WTC11 (cell line): ENCODE data around the gene NINJ2. TPM values are rescaled to one million over a fixed set of nuclear protein-coding genes. Genes with fewer than 3 reads are reported as not detected.

Source experiments
- ATAC-seq: fragments of 200-7000 bp; cut with Tn5 transposase; 2 replicates; pipeline ENCODE4 v1.10.0; 2021; ENCODE audit warnings: mild to moderate bottlenecking, moderate library complexity
- CTCF ChIA-PET: fragments of 300-600 bp; sonication (Branson Sonifier 250); formaldehyde crosslinking; loops from one replicate; lab custom pipeline; 2021; ENCODE audit warnings: antibody characterized with exemption; lab: Charles Lee
- POLR2A ChIA-PET: fragments of 350-600 bp; sonication (Branson Sonifier 250); formaldehyde crosslinking; loops from one replicate; lab custom pipeline; 2021; ENCODE audit warnings: antibody characterized with exemption; lab: Charles Lee
- DNase-seq: peaks from one replicate; pipeline ENCODE4 v3.0.0; 2021; ENCODE audit warnings: low spot score
- H3K27ac Mint-ChIP-seq: 2 replicates; pipeline ENCODE4 v1.8.0; 2021; ENCODE audit warnings: mixed read lengths
- H3K27me3 Mint-ChIP-seq: 2 replicates; pipeline ENCODE4 v1.8.0; 2021; ENCODE audit warnings: low read depth, mild to moderate bottlenecking, moderate library complexity, mixed read lengths
- H3K36me3 Mint-ChIP-seq: 2 replicates; pipeline ENCODE4 v1.8.0; 2021; ENCODE audit warnings: mixed read lengths
- H3K4me1 Mint-ChIP-seq: 2 replicates; pipeline ENCODE4 v1.8.0; 2022; ENCODE audit warnings: mixed read lengths
- H3K4me3 Mint-ChIP-seq: 2 replicates; pipeline ENCODE4 v1.8.0; 2021; ENCODE audit warnings: mild to moderate bottlenecking, moderate library complexity, mixed read lengths
- H3K9me3 Mint-ChIP-seq: 2 replicates; pipeline ENCODE4 v1.8.0; 2021; ENCODE audit warnings: mixed read lengths
- ATF1 ChIP-seq: sonication (generic); formaldehyde crosslinking; IDR thresholded peaks from 2 replicates; pipeline ENCODE4 v1.8.1; 2023; ENCODE audit warnings: mild to moderate bottlenecking, moderate library complexity, missing genetic modification reagents
- CTCF ChIP-seq: fragments of 200-600 bp; IDR thresholded peaks from 2 replicates; pipeline ENCODE4 v1.8.0; 2022; ENCODE audit warnings: antibody characterized with exemption
- E2F1 ChIP-seq: sonication (generic); formaldehyde crosslinking; IDR thresholded peaks from 2 replicates; pipeline ENCODE4 v1.8.0; 2022; ENCODE audit warnings: mild to moderate bottlenecking, missing genetic modification reagents
- ELF4 ChIP-seq: sonication (generic); formaldehyde crosslinking; IDR thresholded peaks from 2 replicates; pipeline ENCODE4 v1.8.1; 2022; ENCODE audit warnings: low read depth, mild to moderate bottlenecking, moderate library complexity, missing genetic modification reagents
- ERG ChIP-seq: fragments of 250-450 bp; sonication (Bioruptor Pico); IDR thresholded peaks from 2 replicates; pipeline ENCODE4 v1.8.0; 2021; ENCODE audit warnings: mild to moderate bottlenecking
- FOXJ3 ChIP-seq: sonication (generic); formaldehyde crosslinking; IDR thresholded peaks from 2 replicates; pipeline ENCODE4 v1.9.0; 2021; ENCODE audit warnings: missing genetic modification reagents, mild to moderate bottlenecking, borderline replicate concordance
- FOXP1 ChIP-seq: sonication (generic); formaldehyde crosslinking; IDR thresholded peaks from 2 replicates; pipeline ENCODE4 v1.8.0; 2022; ENCODE audit warnings: missing genetic modification reagents, mild to moderate bottlenecking, moderate library complexity, borderline replicate concordance
- GTF2I ChIP-seq: fragments of 250-450 bp; sonication (Bioruptor Pico); conservative IDR thresholded peaks from 2 replicates; pipeline ENCODE4 v1.4.0; 2021; ENCODE audit warnings: mild to moderate bottlenecking
- MLX ChIP-seq: sonication (generic); formaldehyde crosslinking; IDR thresholded peaks from 2 replicates; pipeline ENCODE4 v1.8.1; 2023; ENCODE audit warnings: mild to moderate bottlenecking, missing genetic modification reagents, moderate library complexity
- PRRX2 ChIP-seq: fragments of 250-450 bp; sonication (Bioruptor Pico); IDR thresholded peaks from 2 replicates; pipeline ENCODE4 v1.8.0; 2021; ENCODE audit warnings: mild to moderate bottlenecking
- SMAD3 ChIP-seq: sonication (generic); formaldehyde crosslinking; IDR thresholded peaks from 2 replicates; pipeline ENCODE4 v1.8.0; 2022; ENCODE audit warnings: missing genetic modification reagents, mild to moderate bottlenecking, borderline replicate concordance
- TEAD1 ChIP-seq: sonication (generic); formaldehyde crosslinking; IDR thresholded peaks from 2 replicates; pipeline ENCODE4 v1.8.0; 2022; ENCODE audit warnings: mild to moderate bottlenecking, missing genetic modification reagents
- ZNF219 ChIP-seq: sonication (generic); formaldehyde crosslinking; IDR thresholded peaks from 2 replicates; pipeline ENCODE4 v1.8.0; 2023; ENCODE audit warnings: missing genetic modification reagents, mild to moderate bottlenecking, borderline replicate concordance
- ZNF263 ChIP-seq: sonication (generic); formaldehyde crosslinking; IDR thresholded peaks from 2 replicates; pipeline ENCODE4 v1.8.1; 2022; ENCODE audit warnings: low read depth, mild to moderate bottlenecking, moderate library complexity, missing genetic modification reagents
- ZNF317 ChIP-seq: sonication (generic); formaldehyde crosslinking; IDR thresholded peaks from 2 replicates; pipeline ENCODE4 v1.8.1; 2023; ENCODE audit warnings: low read depth, mild to moderate bottlenecking, moderate library complexity, missing genetic modification reagents, borderline replicate concordance
- ZNF425 ChIP-seq: fragments of 250-450 bp; sonication (Bioruptor Pico); conservative IDR thresholded peaks from 2 replicates; pipeline ENCODE4 v1.9.0; 2021; ENCODE audit warnings: mild to moderate bottlenecking
- ZNF671 ChIP-seq: fragments of 250-450 bp; sonication (Bioruptor Pico); IDR thresholded peaks from 2 replicates; pipeline ENCODE4 v1.8.0; 2021; ENCODE audit warnings: mild to moderate bottlenecking
- total RNA-seq: library from RNA; stranded (reverse); gene quantifications from 3 replicates; pipeline ENCODE4 v1.2.3, GENCODE V29; 2021
- TF ChIP-seq, protein P1 (sequence below): sonication (generic); formaldehyde crosslinking; IDR thresholded peaks from 2 replicates; pipeline ENCODE4 v1.8.0; 2022; ENCODE audit warnings: mild to moderate bottlenecking, missing genetic modification reagents
- TF ChIP-seq, protein P2 (sequence below): fragments of 250-450 bp; sonication (Bioruptor Pico); IDR thresholded peaks from 2 replicates; pipeline ENCODE4 v2.1.2; 2022; ENCODE audit warnings: mild to moderate bottlenecking, moderate library complexity

The NINJ2 gene
- total RNA-seq, 1 experiment from 2014 or later = 0.42 TPM

DNA sequence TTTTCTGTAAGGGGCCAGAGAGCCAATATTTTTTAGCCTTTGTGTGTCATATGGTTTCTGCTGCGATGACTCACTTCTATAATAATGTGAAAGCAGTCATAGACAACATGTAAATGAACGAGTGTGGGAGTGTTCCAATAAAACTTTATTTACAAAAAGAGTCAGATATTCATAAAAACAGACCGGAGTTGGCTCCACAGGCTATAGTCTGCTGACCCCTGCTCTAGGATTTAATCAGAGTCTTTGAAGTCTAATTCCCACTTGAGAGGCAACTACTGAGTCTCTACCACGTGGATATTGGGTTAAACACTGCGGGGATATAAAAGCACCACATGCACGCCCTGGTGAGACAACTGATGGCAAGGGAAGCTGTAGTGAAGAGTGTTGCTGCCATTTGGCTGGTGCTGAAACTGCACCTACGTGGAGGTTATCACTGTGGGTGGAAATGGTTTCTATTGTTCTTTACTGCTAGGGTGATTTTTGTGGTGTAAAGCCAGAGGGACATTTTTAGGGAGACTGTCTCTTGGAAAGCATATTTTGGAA is 3.6 kb upstream of the NINJ2 start:
- CTCF ChIA-PET = interaction anchor here (0.5 to 4.2 kb wide), 11 partner anchors 15 to 821 kb away, joined by 3 to 41 read pairs (median 5); partner anchors contain the start of gene WNK1
- H3K27me3 Mint-ChIP-seq = no peaks in the 10 kb centered on the region; the same call in 1 of the 2 replicates
- TF ChIP-seq ERG (no peak), ZNF671 (CRISPR knock-in tag) (no peak), PRRX2 (CRISPR knock-in tag) (no peak), FOXJ3 (CRISPR knock-in tag) (no peak), ZNF263 (CRISPR knock-in tag) (no peak), TEAD1 (CRISPR knock-in tag) (no peak), ZNF425 (CRISPR knock-in tag) (no peak), CTCF (no peak), ZNF317 (CRISPR knock-in tag) (no peak)
- TF ChIP-seq, protein P1, sequence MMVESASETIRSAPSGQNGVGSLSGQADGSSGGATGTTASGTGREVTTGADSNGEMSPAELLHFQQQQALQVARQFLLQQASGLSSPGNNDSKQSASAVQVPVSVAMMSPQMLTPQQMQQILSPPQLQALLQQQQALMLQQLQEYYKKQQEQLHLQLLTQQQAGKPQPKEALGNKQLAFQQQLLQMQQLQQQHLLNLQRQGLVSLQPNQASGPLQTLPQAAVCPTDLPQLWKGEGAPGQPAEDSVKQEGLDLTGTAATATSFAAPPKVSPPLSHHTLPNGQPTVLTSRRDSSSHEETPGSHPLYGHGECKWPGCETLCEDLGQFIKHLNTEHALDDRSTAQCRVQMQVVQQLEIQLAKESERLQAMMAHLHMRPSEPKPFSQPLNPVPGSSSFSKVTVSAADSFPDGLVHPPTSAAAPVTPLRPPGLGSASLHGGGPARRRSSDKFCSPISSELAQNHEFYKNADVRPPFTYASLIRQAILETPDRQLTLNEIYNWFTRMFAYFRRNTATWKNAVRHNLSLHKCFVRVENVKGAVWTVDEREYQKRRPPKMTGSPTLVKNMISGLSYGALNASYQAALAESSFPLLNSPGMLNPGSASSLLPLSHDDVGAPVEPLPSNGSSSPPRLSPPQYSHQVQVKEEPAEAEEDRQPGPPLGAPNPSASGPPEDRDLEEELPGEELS (CRISPR knock-in tag) = no peak
- TF ChIP-seq, all 79 proteins: peak for 0
- Mint-ChIP-seq H3K4me3 (no peak overlapping the region), H3K4me1 (peaks cover 23% of the 10 kb centered on the region), H3K9me3 (no peaks in the 10 kb centered on the region), H3K36me3 (no peaks in the 10 kb centered on the region), H3K27ac (peak overlapping the region; percentile 58)
- ATAC-seq (no peak), DNase-seq (no peak)
- POLR2A ChIA-PET = interaction anchor here (0.8 to 1.9 kb wide), 3 partner anchors 13 to 85 kb away, joined by 3 to 11 read pairs (median 9); partner anchors contain the start of gene WNK1

DNA sequence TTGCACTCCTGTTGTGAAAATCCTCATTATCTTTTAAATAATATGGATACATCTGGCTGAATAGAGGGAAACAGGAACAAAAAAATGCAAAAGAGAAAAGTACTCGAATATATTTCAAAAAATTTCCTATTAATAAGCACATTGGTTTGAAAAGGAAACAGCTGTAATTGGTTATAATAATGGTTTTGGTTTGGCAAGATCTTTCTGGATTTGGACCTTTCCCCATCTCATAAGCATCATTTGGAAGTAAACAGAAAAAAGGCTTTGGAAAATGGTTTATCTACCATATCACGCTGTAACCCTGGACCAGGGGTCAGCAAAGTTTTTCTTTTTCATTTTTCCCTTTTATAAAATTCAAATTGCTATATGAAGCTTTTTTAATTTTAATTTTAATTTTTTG is 2.8 kb upstream of the NINJ2 start:
- POLR2A ChIA-PET = interaction anchor here (1.9 kb wide), 1 partner anchor 85 kb away, joined by 9 read pairs; the partner anchor contains the start of gene WNK1
- no peak overlapping the region for H3K27ac Mint-ChIP-seq
- TF ChIP-seq ELF4 (CRISPR knock-in tag) = no peak
- no peak for TF ChIP-seq ATF1
- peaks cover 23% of the 10 kb centered on the region for H3K4me1 Mint-ChIP-seq
- H3K4me3 Mint-ChIP-seq = no peak overlapping the region
- no peaks in the 10 kb centered on the region for H3K36me3 Mint-ChIP-seq
- no peaks in the 10 kb centered on the region; the same call in 1 of the 2 replicates for H3K27me3 Mint-ChIP-seq
- DNase-seq (no peak), ATAC-seq (no peak)
- CTCF ChIA-PET = interaction anchor here (3.0 to 4.2 kb wide), 2 partner anchors 85 to 90 kb away, joined by 14 to 41 read pairs; partner anchors contain the start of gene WNK1
- no peaks in the 10 kb centered on the region for H3K9me3 Mint-ChIP-seq

DNA sequence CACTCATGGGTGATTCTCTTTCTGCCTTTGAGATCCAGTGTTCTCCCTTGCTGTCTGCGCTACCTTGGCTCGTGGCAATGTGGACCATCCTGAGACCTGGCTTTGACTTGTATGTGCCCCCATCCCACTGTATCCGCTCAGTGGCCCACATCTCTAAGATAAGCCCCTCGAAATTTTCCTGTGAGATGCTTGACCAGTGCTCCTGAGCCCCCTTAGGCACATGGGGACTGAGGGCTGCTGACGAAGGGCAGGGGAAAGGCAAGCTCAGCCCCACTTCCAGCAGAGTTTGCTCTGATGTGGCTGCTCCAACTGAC is 1.5 kb upstream of the NINJ2 start:
- Mint-ChIP-seq H3K27ac (no peak overlapping the region), H3K27me3 (no peaks in the 10 kb centered on the region), H3K4me1 (peaks cover 23% of the 10 kb centered on the region), H3K4me3 (no peak overlapping the region), H3K36me3 (no peaks in the 10 kb centered on the region), H3K9me3 (no peaks in the 10 kb centered on the region)
- ATAC-seq (no peak), DNase-seq (no peak)
- ChIA-PET CTCF (interaction anchor here (1.2 kb wide), 1 partner anchor 86 kb away, joined by 4 read pairs; no protein-coding TSS in a partner anchor), POLR2A (no interaction called here)
- no peak for TF ChIP-seq SMAD3 (CRISPR knock-in tag)
- TF ChIP-seq MLX (CRISPR knock-in tag) = no peak
- no peak for TF ChIP-seq GTF2I (CRISPR knock-in tag)
- no peak for TF ChIP-seq FOXP1 (CRISPR knock-in tag)
- no peak for TF ChIP-seq PRRX2 (CRISPR knock-in tag)
- no peak for TF ChIP-seq ZNF219 (CRISPR knock-in tag)
- TF ChIP-seq, protein P2, sequence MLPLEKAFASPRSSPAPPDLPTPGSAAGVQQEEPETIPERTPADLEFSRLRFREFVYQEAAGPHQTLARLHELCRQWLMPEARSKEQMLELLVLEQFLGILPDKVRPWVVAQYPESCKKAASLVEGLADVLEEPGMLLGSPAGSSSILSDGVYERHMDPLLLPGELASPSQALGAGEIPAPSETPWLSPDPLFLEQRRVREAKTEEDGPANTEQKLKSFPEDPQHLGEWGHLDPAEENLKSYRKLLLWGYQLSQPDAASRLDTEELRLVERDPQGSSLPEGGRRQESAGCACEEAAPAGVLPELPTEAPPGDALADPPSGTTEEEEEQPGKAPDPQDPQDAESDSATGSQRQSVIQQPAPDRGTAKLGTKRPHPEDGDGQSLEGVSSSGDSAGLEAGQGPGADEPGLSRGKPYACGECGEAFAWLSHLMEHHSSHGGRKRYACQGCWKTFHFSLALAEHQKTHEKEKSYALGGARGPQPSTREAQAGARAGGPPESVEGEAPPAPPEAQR (CRISPR knock-in tag) = no peak
- no peak for TF ChIP-seq ERG
- TF ChIP-seq E2F1 = no peak
